Activated naive CD4-positive, alpha-beta T cell treated with anti-CD3 and anti-CD28 coated beads, Interleukin-2, amount 50 U/mL, for 16 hours (primary cell): ENCODE results near the gene TMEM72.

Source experiments
- DNase-seq: peaks from one replicate; pipeline ENCODE4 v3.0.0-alpha.2; 2020

The TMEM72 gene

DNA sequence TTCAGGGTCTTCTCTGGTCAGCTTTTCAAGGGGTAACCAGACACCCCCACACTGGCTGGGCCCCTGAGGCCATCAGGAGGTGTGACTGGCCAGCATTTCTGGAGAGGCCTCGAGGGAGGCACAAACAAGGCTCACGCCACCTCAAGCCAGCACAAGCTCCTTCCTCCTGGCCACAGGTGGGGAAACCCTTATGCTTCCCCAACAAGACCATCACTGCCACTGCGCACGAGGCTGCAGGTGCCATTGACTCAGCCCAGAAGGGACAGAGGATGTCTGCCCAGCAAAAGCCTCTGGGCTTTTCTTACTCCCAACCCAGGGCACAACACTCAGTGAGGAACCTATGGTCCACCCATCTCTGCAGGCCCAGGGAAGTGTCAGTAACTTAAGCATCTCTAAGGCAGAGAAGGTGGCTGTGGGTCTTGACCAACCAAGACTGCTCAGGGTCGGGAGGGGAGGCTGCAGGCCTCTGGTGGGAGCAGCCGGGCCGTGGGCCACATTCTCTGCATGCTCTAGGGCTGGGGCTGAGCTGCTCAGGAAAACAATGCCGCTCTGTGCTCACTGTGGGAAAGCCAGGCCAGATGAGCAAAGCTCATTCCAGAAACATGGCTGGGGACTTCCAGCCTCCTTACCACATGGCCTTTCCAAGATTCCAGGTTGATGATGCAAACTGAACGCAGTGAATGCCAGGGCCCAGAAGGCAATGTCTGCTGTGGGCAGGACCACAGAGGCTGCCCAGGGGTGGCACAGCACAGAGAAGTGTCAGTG lies 24.2 kb downstream of the TMEM72 start:
- no peak for DNase-seq

DNA sequence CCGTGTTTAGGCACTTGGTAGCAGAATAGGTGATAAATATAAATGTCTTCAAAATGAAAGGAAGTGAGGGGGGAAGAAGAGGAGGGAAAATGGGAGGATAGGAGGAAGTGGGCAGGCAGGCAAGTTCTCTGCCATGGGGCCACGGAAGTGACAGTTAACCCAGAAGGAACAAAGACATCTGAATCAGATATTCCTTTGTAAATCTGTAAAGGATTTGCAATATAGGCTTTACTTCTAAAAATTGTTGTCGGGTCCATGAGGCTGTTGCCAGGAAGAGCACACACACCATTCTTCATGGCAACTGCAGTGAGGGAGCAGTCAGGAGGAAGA lies 24.8 kb downstream of the TMEM72 start:
- DNase-seq = no peak

DNA sequence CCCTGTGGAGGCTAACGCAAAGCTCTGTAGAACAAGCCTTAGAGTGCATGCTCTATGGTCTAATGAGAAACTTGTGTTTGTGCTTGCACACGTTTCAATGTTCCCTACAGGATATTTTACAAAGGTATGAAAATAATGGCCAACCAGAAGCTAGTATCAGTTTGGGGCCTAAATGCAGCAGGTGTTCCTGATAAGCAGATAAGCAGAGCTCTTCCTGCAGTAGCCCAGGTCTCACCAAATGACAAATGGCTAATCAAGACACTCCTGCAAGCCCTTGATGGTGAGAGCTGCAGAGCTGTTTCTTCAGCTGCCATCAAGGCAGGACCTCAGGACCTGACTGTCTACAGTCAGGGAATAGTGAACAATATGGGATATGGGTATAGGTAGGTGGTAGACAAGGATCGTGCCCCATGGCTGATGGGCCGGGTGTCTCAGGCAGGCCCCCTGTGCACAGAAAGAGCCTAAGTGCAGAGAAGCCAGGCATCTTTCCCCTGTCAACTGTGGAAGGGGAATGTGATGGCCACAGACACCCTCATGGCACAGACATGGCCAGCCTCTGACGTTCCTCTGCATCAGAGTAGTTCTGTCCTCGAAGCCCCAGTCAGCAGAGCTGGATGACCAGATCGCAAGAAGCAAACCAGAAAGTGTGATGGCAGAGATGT lies 25.3 kb downstream of the TMEM72 start:
- DNase-seq = no peak

DNA sequence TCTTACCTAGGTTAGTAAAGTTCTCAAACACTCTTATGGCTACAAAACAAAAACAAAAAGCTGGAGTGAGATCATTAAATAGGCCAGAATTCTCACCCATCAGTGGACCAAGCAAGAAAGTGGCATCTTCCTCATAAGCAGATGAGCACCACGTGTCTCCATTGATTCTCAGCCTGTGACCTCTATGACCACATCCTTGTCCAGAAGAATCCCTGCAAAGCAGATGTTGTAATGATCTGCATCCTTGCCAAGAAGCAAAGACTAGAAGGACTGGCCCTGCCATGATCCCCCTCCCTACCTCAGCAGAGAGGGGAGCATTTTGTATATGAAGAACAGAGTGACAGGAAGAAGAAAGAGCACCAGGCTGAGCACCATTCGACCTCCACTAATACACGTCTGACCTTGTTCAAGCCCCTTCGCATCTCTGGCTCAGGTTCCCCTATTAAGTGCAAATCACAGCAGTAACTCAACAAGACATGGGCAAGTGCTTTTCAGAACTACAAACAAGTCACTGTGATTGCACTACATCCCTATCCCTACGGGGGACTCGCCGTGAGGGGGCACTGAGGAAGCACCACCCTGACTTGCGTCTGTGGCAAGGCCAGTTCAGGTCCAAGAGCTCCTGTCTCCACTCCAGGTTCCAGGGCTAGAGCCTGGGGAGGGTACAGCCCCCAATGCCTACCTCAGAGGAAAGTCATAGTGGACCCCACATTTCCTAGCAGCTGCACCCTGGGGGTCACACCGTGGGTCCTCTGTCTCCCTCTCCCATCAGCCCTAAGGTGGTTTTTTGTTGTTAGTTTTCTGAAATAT lies 26.3 kb downstream of the TMEM72 start:
- no peak for DNase-seq

DNA sequence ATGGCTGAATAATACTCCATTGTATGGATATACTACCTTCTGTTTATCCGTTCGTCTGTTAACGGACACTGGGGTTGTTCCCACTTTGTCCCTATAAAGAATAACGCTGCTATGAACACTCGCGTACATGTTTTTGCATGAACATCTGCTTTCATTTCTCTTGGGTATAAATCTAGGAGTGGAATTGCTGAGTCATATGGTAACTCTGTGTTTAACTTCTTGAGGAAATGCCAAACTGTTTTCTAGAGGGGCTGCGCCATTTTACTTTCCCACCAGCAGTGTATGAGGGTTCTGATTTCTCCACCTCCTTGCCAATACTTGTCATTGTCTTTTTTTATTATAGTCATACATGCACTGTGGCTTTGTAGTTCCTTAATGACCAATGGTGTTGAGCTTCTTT lies 27.8 kb downstream of the TMEM72 start:
- DNase-seq = no peak

DNA sequence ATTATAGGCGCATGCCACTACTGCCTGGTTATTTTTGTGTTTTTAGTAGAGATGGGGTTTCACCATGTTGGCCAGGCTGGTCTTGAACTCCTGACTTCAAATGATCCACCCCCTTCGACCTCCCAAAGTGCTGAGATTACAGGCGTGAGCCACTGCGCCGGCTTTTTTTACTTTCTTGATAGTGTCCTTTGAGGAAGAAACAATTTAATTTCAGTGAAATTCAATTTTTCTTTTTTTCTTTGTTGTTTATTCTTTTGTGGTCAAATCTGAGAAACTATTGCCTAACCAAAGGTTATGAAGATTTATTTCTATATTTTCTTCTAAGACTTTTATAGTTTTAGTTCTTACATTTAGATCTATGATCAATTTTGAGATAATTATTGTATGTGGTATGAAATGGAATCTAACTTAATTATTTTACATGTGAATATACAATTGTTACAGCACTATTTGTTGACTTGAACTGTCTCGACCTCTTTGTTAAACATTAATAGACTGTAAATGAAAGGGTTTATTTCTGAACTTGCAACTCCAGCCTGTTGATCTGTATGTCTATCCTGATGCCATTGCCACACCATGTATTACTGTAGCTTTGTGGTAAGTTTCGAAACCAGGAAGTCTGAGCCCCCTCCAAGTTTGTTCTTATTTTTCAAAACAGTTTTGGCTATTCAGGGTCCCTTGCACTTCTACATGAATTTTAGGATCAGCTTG lies 28.7 kb downstream of the TMEM72 start:
- no peak for DNase-seq

DNA sequence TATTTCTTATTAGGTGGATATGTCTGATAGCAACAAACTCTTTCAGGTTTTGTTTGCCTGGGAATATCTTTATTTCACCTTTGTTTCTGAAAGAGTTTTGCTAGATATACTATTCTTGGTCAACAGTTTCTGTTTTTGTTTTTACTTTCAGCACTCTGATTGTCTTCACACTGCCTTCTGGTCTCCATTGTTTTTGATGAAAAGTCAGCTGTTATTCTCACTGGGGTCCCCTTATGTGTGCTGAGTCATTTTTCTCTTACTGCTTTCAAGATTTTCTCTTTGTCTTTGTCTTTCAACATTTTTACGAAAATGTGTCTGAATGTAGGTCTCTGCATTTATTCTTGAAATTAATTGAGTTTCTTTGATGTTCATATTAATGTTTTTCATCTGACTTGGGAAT lies 33.2 kb downstream of the TMEM72 start:
- DNase-seq = no peak

DNA sequence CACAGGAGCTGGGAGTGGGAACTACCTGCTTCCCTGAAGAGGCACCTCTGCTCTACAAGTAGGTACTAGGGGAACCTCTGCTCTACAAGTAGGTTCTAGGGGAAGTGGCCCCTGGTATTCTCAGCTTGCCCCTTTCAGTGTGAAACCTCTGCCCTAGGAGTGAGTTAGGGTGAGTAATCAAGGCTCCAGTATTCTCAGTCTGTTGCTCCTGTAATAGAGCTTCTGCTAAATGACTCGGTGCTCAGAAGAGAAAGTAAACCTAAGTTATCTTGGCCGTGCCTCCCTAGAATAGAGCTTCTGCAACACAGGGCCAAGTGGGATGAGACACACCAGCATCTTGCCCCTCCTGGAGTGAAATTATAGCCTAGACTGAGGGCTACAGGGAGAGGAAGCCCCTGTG lies 35.1 kb downstream of the TMEM72 start:
- DNase-seq = no peak

DNA sequence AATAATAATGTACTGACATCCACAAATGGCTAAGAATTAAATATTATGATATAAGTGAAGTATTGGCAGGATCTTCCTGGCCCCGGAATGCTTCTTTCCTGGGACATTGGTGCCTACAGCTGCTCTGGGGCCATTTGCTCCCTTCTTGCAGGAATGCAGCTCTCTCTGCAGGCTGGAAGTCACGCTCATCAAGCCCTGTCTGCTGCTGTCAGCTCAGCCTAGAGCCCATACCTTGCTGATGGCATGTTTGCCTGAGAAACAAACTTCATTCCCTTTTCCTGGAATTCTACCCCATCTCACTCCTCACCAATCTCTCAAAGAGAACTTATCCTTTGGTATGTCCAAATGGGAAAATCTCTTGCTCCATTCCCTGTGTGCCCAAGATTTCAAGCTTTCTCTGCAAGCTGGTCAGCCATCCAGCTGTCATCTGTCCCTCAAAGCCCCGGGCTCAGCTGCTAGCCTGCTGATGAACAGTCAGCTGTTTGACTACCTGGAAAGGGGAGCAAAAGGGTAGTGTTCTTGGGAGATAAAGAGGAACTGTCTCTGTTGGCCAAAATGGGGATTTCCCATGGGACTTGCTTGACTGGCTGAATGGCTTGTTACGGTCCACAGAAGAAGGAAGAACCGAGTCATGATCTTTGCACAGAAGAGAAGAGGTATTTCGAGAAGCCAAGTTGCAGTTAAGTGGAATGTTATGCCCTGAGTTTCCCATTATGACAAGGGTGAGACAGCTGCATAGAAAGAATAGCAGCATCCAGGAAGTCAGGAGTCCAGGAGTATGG lies 36.4 kb downstream of the TMEM72 start:
- DNase-seq = no peak

DNA sequence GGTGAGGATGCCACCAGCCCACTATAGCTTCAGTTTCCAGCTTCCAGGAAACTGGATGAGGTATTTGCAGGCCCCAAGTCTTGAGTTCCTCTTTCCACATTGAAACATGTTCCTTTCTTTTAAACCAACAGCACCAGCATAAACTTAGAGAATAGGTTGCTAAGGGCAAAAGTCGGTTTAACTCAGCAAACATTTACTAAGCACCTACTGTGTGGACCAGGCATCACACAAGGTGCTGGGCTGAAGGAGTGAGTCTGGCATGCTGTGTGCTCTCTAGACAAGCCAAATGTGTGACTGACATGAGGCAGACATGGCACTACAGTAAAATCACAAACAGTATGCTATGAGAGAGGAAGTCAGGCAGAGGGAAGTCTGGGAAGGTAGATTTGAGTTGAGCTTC lies 37.5 kb downstream of the TMEM72 start:
- no peak for DNase-seq

DNA sequence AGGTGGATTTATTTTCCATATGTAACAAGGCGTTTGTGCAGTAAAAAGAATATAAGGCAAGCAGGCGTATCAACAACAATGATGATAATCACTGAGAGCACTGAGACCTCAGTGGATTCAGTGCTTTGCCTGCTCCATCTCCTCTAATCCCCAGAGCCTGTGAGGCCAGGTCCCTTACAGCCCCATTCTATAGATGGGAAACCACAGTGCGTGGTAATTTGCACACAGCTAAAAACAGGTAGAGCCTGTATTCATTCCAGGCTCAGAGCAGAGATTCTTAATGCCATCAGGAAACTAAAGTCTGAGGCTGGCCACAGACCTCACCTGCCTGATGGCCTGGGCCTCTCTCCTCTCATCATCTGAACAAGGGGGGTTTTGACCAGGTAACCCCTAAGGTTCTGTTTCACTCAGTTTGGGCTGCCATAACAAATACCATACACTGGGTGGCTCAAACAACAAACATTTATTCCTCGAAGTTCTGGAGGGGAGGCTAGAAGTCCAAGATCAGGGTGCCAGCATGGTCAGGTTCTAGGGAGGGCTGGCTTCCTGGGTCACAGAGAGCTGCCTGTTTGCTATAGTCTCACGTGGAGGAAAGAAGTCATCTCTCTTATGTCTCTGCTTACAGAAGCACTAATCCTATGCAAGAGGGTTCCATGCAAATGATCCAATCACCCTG lies 38.1 kb downstream of the TMEM72 start:
- no peak for DNase-seq

DNA sequence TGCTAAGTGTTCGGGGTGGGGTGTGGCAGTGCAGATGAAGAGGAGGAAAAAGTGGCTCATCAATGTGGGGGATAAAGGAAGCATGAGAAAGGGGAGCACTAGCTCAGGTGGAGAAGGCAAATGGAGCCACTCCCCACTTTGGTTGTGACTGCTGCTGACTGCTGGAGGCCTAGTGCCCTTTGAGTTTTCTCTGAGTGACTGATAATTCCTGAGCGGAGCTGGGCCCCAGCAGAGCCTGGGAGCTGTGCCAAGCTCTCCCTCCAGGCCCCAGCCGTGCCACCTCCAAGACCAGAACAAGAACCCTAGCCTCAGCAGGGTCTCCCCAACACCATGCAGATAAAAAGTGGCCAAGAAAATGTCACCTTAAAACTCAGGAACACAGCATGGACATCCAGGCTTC lies 38.8 kb downstream of the TMEM72 start:
- DNase-seq = no peak

DNA sequence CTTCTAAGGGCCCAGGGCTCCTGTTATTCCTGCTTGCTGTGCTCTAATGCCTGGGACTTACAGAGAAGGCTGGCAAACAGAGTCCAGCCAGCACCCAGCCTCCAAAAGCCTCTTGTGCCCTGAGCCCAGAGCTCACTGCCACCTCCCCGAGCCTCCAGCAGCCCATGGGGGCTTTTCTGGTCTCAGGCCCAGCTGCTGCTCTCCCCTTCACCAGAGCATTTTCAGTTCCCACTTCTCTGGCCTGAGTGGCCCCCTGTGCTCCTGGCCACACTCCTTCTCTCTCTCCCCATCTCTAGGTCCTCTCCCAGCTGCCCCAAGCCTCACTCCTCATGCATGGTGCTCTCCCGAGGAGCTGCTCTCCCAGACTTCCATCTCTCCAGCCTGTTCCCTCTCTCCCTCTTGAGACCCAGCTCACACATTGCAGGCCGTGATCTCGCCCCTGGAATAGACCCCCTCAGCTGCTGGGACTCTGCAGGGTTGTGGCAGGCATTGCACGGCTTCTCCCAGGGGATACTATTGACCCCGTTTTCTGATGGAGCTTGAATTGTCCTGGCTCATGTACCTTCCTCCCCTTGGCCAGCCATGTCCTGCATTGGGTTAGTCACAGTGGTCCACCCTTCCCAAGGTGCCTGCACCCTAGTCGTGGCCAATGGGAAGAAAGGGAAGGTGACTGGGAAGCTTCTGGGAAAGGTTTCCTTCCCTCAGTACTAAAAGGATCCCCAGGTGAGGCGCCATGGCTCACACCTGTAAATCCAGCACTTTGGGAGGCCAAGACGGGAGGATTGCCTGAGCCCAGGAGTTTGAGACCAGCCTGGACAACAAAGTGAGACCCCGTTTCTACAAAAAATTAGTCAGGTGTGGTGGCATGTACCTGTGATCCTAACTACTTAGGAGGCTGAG lies 39.4 kb downstream of the TMEM72 start:
- no peak for DNase-seq

DNA sequence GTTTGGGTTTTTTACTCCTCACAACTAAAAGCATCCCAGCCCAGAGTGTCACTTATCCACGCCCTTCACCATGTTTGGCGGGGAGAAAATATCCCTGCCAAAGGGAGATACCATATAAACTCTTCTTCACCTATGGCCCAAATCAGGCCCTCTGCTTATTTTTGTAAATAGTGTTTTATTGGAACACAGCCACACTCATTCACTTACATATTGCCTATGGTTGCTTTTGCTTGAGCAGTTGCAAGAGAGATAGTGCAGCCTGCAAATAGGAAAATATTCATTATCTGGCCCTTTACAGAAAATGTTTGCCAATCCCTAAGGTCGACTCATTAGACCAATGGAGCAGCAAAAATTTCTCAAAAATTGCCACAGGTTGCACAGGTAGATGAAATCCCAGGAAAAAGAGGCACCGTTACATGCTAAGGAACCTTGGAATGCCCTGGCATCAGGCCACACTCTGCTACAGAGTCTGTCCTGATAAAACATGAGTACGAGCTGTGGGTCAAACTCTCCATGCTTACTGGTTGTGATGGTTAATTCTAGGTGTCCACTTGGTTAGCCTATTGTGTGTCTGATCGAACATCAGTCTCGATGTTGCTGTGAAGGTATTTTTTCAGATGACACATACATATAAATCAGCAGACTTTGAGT lies 40.6 kb downstream of the TMEM72 start:
- no peak for DNase-seq

DNA sequence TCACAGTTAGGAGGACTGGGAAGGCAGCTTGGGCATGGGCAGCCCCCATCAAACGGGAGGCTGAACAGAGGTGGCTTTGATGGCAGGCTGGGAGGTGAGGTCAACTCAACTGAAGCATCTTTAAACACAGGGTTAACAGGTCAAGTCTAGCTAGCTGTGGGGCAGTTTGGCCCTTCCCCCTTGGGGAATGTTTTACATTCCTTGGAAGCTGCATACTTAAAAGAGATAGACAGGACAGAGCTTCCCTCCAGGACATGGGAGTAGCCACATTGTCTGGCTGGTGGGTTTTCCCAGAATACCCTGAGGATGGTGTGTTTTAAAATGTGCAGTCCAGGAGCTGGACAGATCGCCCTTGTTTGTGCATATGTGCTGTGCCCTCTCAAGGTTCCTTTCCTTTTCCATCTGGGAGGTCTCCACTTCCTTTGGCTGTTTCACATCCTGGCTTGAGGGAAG lies 41.7 kb downstream of the TMEM72 start:
- no peak for DNase-seq

DNA sequence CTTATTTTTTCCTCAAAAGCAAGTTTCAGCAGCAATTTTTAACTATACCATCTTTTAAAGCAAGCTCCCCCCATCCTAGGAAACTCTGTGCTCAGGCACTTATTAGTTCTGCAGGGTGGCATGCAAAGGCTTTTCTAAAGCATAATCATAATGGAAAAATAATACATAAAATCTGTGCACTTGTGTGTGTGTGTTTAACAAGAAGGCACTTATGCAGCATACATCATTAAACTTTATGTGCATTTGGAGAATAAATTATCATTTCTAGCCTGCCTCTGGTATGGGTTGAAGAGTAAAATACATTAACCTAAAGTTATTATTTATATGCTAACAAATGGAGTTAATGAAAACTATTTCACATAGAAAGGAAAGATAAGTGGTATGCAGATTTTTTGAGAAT lies 42.9 kb downstream of the TMEM72 start:
- DNase-seq = no peak

DNA sequence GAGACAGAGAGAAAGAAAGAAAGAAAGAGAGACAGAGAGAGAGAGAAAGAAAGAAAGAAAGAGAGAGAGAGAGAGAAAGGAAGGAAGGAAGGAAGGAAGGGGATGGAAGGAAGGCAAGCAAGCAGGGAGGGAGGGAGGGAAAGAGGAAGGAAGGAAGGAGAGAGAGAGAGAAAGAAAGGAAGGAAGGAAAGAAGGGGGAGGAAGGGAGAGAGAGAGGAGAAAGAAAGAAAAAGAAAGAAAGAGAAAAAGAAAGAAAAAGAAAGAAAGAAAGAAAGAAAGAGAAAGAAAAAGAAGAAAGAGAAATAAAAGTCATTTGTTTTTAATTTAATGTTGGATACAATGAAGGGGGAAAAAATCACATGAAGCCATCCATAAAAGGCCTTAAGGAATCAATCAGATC lies 43.8 kb downstream of the TMEM72 start:
- DNase-seq = no peak

DNA sequence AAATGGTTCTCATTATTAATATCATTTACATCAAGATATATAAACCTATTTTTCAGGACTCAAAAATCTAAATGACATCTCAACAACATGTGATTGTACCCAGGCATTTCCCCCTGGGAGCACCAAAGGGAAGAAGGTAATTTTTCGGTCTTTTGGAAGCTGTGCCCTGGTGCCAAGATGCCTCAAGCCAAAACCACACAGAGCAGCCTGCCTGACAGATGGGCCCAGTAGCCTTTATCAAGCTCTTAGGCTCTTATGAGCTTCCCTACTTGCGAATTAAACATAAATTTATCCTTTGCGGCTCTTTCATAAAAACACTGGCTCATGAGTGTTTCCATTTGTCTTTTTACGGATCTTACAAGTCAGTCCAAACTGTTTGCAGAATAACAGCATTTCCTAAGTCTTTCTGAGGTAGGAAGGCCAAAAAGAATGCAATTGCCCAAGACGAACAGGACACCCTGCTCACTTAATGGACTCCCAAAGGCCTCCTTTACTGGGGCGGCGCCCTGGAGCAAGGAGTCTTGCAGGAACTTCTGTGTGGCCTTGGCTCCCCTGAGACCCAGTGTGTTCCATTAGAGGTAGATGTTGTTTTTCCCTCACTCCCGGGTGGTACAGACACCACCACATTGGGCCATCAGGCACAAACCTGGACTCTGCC lies 44.4 kb downstream of the TMEM72 start:
- no peak for DNase-seq

DNA sequence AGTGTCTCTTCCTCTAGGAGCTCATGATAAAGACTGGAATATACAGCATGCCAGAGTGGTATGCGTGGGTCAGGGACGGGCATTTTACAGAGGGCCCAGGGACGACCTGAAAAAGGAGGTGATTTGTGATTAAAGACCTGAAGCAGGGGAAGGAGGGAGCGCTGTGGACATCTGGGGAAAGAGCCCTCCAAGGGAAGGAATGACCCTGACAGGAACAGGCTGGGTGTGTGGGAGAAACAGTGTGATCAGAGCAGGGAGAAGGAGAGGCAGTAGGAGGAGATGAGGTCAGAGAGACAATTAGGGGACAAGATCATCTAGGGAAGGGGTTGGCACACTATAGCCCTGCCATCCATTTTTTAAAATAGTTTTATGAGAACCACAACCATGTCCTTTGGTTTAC lies 45.1 kb downstream of the TMEM72 start:
- no peak for DNase-seq
